Measurements from ENCODE around the gene USHBP1.

The USHBP1 gene

DNA sequence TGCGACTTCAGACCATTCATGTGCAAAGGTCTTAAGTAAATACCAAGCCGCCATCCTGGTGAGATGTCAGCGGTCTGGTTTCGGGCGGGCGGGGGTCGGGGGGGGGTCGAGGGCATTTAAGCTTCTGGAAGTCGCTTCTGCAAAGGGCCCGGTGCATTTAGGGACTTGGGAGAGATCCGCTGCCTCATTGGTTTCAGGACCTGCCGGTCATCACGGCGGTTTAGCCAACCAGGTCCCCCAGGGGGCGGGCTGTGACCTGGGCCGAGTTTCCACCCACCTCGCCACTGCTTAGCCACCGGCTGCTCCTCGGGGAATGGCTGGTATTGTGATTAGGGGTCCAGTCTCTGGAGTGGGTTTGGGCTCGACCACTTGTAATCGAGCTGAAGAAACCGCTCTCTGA, 24.9 kb upstream of the USHBP1 start:
- TF ChIP-seq, protein P1, sequence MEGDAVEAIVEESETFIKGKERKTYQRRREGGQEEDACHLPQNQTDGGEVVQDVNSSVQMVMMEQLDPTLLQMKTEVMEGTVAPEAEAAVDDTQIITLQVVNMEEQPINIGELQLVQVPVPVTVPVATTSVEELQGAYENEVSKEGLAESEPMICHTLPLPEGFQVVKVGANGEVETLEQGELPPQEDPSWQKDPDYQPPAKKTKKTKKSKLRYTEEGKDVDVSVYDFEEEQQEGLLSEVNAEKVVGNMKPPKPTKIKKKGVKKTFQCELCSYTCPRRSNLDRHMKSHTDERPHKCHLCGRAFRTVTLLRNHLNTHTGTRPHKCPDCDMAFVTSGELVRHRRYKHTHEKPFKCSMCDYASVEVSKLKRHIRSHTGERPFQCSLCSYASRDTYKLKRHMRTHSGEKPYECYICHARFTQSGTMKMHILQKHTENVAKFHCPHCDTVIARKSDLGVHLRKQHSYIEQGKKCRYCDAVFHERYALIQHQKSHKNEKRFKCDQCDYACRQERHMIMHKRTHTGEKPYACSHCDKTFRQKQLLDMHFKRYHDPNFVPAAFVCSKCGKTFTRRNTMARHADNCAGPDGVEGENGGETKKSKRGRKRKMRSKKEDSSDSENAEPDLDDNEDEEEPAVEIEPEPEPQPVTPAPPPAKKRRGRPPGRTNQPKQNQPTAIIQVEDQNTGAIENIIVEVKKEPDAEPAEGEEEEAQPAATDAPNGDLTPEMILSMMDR (conservative IDR thresholded peaks at IDR 0.05; ENCODE audit: low read depth) = no peak
- ChIA-PET CTCF (interaction anchor here (0.6 kb wide), 1 partner anchor 300 kb away, joined by 3 read pairs; no protein-coding TSS in a partner anchor), POLR2A (ENCODE audit: low non-redundant PET) (no interaction called here)
- H3K27ac ChIP-seq = no peak overlapping the region
- peak; percentile 87 for DNase-seq (ENCODE audit: low spot score)

GRCh38 chr19:17286752-17287151, 22.2 kb upstream of the USHBP1 start:
- POLR2A ChIA-PET (ENCODE audit: low non-redundant PET) = no interaction called here
- TF ChIP-seq, protein P1 (conservative IDR thresholded peaks at IDR 0.05; ENCODE audit: low read depth) = no peak
- CTCF ChIA-PET = interaction anchor here (0.7 kb wide), 1 partner anchor 24 kb away, joined by 3 read pairs; no protein-coding TSS in a partner anchor
- DNase-seq (ENCODE audit: low spot score) = no peak
- H3K27ac ChIP-seq = no peak overlapping the region

DNA sequence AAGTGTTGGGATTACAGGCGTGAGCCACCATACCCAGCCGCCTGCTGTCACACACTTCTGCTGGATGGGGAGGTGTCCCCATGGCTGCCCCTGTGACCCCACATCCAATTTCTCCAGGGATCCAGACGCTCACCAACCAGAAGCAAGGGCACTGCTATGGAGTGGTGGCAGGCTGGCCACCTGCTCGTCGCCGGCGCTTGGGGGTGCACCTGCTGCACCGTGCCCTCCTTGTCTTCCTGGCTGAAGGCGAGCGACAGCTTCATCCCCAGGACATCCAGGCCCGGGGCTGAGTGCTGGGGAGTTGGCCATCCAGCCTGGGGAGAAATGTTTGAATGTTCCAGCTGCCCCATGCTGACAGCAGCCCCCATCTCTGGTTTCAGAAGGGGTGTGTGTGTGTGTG, 21.7 kb upstream of the USHBP1 start:
- CTCF ChIA-PET = no interaction called here
- no peak overlapping the region for H3K27ac ChIP-seq
- TF ChIP-seq, protein P1 (conservative IDR thresholded peaks at IDR 0.05; ENCODE audit: low read depth) = no peak
- POLR2A ChIA-PET (ENCODE audit: low non-redundant PET) = no interaction called here
- no peak for DNase-seq (ENCODE audit: low spot score)

GRCh38 chr19:17285415-17286135, 21.0 kb upstream of the USHBP1 start:
- CTCF ChIA-PET = no interaction called here
- POLR2A ChIA-PET (ENCODE audit: low non-redundant PET) = interaction anchor here (0.7 kb wide), 1 partner anchor 215 kb away, joined by 3 read pairs; no protein-coding TSS in a partner anchor
- no peak overlapping the region for H3K27ac ChIP-seq
- TF ChIP-seq, protein P1 (conservative IDR thresholded peaks at IDR 0.05; ENCODE audit: low read depth) = no peak
- DNase-seq (ENCODE audit: low spot score) = no peak

GRCh38 chr19:17283504-17283996, 19.0 kb upstream of the USHBP1 start:
- POLR2A ChIA-PET (ENCODE audit: low non-redundant PET) = no interaction called here

GRCh38 chr19:17282488-17283125, 18.1 kb upstream of the USHBP1 start:
- ChIA-PET POLR2A (ENCODE audit: low non-redundant PET) (no interaction called here), CTCF (interaction anchor here (0.6 to 2.1 kb wide), 19 partner anchors 8 to 512 kb away, joined by 3 to 16 read pairs (median 4); partner anchors contain the start of gene OCEL1)
- TF ChIP-seq, protein P1 (conservative IDR thresholded peaks at IDR 0.05; ENCODE audit: low read depth) = peak; percentile 98
- DNase-seq (ENCODE audit: low spot score) = peak; percentile 81
- H3K27ac ChIP-seq = no peak overlapping the region

More at GRCh38 chr19:17283504-17283996, 19.0 kb upstream of the USHBP1 start:
- CTCF ChIA-PET = interaction anchor here (0.6 to 2.1 kb wide), 8 partner anchors 9 to 458 kb away, joined by 3 to 16 read pairs (median 4); partner anchors contain the start of gene USHBP1
- DNase-seq (ENCODE audit: low spot score) = no peak
- H3K27ac ChIP-seq = no peak overlapping the region
- TF ChIP-seq, protein P1 (conservative IDR thresholded peaks at IDR 0.05; ENCODE audit: low read depth) = no peak

Data from RWPE1 (cell line).